Camera-type eye (tissue), 1 donor: ENCODE results near the gene ZNF469. TPM values are rescaled to one million over a fixed set of nuclear protein-coding genes. Genes with fewer than 3 reads are reported as not detected.

Experiments
- total RNA-seq: library from RNA; depleted of rRNA; stranded (reverse); fragments of >200 nt; gene quantifications from one replicate; pipeline ENCODE4 v1.2.3, GENCODE V29; 2014

Gene ZNF469, protein sequence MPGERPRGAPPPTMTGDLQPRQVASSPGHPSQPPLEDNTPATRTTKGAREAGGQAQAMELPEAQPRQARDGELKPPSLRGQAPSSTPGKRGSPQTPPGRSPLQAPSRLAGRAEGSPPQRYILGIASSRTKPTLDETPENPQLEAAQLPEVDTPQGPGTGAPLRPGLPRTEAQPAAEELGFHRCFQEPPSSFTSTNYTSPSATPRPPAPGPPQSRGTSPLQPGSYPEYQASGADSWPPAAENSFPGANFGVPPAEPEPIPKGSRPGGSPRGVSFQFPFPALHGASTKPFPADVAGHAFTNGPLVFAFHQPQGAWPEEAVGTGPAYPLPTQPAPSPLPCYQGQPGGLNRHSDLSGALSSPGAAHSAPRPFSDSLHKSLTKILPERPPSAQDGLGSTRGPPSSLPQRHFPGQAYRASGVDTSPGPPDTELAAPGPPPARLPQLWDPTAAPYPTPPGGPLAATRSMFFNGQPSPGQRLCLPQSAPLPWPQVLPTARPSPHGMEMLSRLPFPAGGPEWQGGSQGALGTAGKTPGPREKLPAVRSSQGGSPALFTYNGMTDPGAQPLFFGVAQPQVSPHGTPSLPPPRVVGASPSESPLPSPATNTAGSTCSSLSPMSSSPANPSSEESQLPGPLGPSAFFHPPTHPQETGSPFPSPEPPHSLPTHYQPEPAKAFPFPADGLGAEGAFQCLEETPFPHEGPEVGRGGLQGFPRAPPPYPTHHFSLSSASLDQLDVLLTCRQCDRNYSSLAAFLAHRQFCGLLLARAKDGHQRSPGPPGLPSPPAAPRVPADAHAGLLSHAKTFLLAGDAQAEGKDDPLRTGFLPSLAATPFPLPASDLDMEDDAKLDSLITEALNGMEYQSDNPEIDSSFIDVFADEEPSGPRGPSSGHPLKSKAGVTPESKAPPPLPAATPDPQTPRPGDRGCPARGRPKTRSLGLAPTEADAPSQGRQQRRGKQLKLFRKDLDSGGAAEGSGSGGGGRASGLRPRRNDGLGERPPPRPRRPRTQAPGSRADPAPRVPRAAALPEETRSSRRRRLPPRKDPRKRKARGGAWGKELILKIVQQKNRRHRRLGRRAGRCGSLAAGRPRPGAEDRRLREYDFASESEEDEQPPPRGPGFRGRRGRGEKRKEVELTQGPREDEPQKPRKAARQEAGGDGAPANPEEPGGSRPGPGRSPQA (N-terminal part only)
- total RNA-seq: 11.7 TPM

DNA sequence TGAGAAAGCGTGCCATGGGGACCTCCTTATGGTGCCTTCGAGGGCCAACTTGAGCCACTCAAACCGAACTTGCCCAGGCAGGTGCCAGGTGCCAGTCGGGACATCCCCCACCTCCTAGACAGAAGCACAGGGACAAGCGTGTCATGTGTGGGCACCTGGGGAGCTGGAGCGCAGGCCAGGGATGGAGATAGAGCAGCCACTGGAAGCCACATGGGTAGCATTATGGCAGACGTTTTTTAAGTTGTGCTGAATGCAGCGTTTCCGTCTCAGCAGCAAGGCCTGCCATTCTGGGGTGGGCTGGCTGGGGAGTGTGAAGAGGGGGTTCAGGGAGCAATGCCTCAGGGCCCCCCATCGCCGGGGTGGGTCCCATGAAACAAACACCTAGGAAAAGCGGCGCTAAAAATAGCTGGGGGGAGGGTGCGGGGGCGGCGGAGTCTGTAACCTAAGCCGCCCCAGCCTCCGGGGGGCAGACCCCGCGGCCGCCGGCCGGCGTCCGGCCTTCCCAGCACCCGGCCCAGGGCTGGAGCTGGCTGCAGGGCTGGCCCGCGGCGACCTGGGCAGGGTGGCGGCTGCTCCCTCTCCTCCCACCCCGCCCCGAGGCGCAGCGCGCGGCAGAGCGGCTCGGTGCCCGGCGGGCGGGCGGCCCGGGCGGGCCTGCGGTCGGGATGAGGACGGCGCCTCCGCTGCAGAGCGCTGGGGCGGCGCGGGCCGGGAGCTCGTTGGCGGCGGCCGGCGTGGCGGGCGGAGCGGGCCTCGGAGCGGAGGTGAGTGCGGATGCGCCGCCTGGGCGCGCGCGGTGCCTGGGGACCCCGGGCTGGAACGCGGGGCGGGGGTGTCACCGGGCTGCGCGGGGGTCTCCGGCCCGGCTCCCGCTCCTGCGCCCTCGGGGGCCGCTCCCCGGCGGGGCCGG, at the start of gene ZNF469:
TSS of gene ZNF469 (plus strand) at position 469 of the 910 bp plus-strand sequence. CDS start 44,512 bp downstream, outside the sequence.

Other genes with a start within 250 kb of the ZNF469 start
- 4.9 TPM for gene ZFPM1, start 70.3 kb downstream of the ZNF469 start, total RNA-seq
- gene ZC3H18, start 187.4 kb downstream of the ZNF469 start, total RNA-seq: 30.6 TPM